NCI-H2196 treated with DMSO at 0.1 percent for 48 hours (cell line): ENCODE data around the gene FXYD7.

Experiments used
- DNase-seq: peaks from one replicate; lab custom pipeline; 2025; ENCODE audit not compliant: unreplicated experiment; lab: John Stamatoyannopoulos, UW

Gene FXYD7

GRCh38 chr19:35109395-35110112 lies 33.5 kb upstream of the FXYD7 start:
- DNase-seq = no peak

- DNase-seq = no peak
These were observed 32.1 kb upstream of the FXYD7 start for GRCh38 chr19:35110974-35111373.

- no peak for DNase-seq
These were observed 29.9 kb upstream of the FXYD7 start for GRCh38 chr19:35112995-35113688.

GRCh38 chr19:35114353-35115176 lies 28.5 kb upstream of the FXYD7 start:
- no peak for DNase-seq

GRCh38 chr19:35115177-35115951 lies 27.7 kb upstream of the FXYD7 start, which contains the start of gene FXYD3:
Gene FXYD3, plus strand, starts transcription at chr19:35115823. Its CDS starts 3,554 bp downstream, at chr19:35119377.
- DNase-seq = no peak

GRCh38 chr19:35116072-35116801 lies 26.8 kb upstream of the FXYD7 start:
- no peak for DNase-seq

- DNase-seq = no peak
These were observed 25.9 kb upstream of the FXYD7 start for GRCh38 chr19:35117116-35117515.

GRCh38 chr19:35117799-35118198 lies 25.3 kb upstream of the FXYD7 start:
- no peak for DNase-seq

GRCh38 chr19:35118268-35119020 lies 24.6 kb upstream of the FXYD7 start:
- no peak for DNase-seq

- no peak for DNase-seq
These were observed 24.0 kb upstream of the FXYD7 start for GRCh38 chr19:35119091-35119490.

GRCh38 chr19:35119578-35120155 lies 23.4 kb upstream of the FXYD7 start:
- DNase-seq = no peak

- peak; percentile 95 for DNase-seq
These were observed 22.6 kb upstream of the FXYD7 start for GRCh38 chr19:35120492-35120891.

- no peak for DNase-seq
These were observed 22.2 kb upstream of the FXYD7 start for GRCh38 chr19:35120898-35121297.

- DNase-seq = no peak
These were observed 20.1 kb upstream of the FXYD7 start for GRCh38 chr19:35122687-35123551.

- no peak for DNase-seq
These were observed 19.5 kb upstream of the FXYD7 start for GRCh38 chr19:35123573-35123972.

- peak; percentile 90 for DNase-seq
These were observed 18.7 kb upstream of the FXYD7 start for GRCh38 chr19:35124098-35125060.

- no peak for DNase-seq
These were observed 17.8 kb upstream of the FXYD7 start for GRCh38 chr19:35125270-35125717.
